ENCODE results near the gene ISLR2. TPM values are rescaled to one million over a fixed set of nuclear protein-coding genes. Genes with fewer than 3 reads are reported as not detected.

ISLR2 gene
- total RNA-seq, 4 donors from 2014 or later = 0.66 to 1.5 (median 0.98) TPM; not detected in 1

DNA sequence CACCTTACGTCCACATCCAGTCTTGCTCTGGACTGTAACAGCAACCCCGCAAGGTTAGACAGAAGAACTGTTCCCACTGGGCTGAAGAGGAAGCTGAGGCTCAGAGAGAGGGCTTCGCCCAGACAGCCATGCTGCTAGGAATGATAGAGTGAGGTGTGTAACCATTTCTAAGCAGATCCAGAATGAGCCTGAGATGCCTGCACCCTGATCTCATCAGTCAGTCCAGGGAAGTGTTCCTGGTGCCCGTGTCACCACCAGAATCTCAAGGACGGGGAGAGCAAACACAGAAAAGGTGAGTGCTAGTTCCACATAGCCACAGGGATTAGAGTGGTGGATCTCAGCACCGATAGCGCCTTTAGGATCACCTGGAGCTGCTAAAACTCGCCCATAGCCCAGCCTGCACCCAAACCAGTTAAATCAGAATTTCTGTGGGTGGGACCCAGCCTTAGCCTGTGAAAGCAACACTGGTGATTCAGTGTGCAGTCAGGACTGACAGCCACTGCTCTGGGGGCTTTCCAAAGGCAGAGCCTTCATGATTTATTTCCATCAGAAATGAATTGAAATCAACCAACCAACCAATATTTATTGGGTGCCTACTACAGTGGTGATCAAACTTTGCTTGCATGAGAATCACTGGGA is 55.4 kb downstream of the ISLR2 start:
- Histone ChIP-seq H3K4me1 (peaks cover 0 to 4% (median 0%) of the 10 kb centered on the region in 4 donors), H3K27ac (no peak overlapping the region), H3K4me3 (no peak overlapping the region), H3K27me3 (no peaks in the 10 kb centered on the region), H3K36me3 (no peaks in the 10 kb centered on the region), H3K9me3 (no peaks in the 10 kb centered on the region)
- 77 to 78% methylated on average over 8 of the region's 8 CpGs for WGBS, 2 donors
- DNase-seq (ENCODE audit: low spot score in 2 of 2) = no peak
- TF ChIP-seq POLR2A (IDR thresholded peaks at IDR 0.05) (no peak), EP300 (IDR thresholded peaks at IDR 0.05) (no peak)
- TF ChIP-seq, protein P1, sequence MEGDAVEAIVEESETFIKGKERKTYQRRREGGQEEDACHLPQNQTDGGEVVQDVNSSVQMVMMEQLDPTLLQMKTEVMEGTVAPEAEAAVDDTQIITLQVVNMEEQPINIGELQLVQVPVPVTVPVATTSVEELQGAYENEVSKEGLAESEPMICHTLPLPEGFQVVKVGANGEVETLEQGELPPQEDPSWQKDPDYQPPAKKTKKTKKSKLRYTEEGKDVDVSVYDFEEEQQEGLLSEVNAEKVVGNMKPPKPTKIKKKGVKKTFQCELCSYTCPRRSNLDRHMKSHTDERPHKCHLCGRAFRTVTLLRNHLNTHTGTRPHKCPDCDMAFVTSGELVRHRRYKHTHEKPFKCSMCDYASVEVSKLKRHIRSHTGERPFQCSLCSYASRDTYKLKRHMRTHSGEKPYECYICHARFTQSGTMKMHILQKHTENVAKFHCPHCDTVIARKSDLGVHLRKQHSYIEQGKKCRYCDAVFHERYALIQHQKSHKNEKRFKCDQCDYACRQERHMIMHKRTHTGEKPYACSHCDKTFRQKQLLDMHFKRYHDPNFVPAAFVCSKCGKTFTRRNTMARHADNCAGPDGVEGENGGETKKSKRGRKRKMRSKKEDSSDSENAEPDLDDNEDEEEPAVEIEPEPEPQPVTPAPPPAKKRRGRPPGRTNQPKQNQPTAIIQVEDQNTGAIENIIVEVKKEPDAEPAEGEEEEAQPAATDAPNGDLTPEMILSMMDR (IDR thresholded peaks at IDR 0.05) = no peak

Small RNA genes within 50 kb of the gene (small RNA-seq; reads per million reads assigned to genes)
- gene RF00017 = not detected

Other genes starting within 250 kb of the ISLR2 start
- 10 to 100 TPM; 21.6 to 29.1 (median 24.4) TPM for gene LOXL1, start 204.1 kb upstream of the ISLR2 start, total RNA-seq
- 10 to 100 TPM; 16.6 to 29.1 (median 21.5) TPM for gene STOML1, start 138.3 kb upstream of the ISLR2 start, total RNA-seq
- 100 to 1,000 TPM in 2 of 4 donors, 10 to 100 TPM in 2; 69.3 to 159 (median 89.4) TPM for gene PML, start 135.9 kb upstream of the ISLR2 start, total RNA-seq
- gene GOLGA6A, start 48.0 kb upstream of the ISLR2 start, total RNA-seq = under 1 TPM in 2 of 4 donors, not detected in 2; 0.20 to 0.87 TPM
- gene ISLR, start 43.1 kb downstream of the ISLR2 start, total RNA-seq = 100 to 1,000 TPM in 3 of 4 donors, 10 to 100 TPM in 1; 41.7 to 250 (median 164) TPM
- 1 to 10 TPM in 1 of 4 donors, under 1 TPM in 1, not detected in 2; 0.39 to 1.9 TPM for gene STRA6, start 72.2 kb downstream of the ISLR2 start, total RNA-seq
- not detected for gene CCDC33, start 105.7 kb downstream of the ISLR2 start, total RNA-seq
- 1 to 10 TPM; 2.4 to 5.7 (median 4.1) TPM for gene CYP11A1, start 237.1 kb downstream of the ISLR2 start, total RNA-seq